Mesothelial cell of epicardium (in vitro differentiated cells): ENCODE data around the gene MTO1. TPM values are rescaled to one million over a fixed set of nuclear protein-coding genes. Genes with fewer than 3 reads are reported as not detected.
"Not testable (repeated sequence)": the region's sequence is repeated elsewhere in the genome, so short reads cannot be mapped to it uniquely, and the experiment has no call there.

Source experiments
- DNase-seq, 2 experiments: peaks; one replicate each; pipeline ENCODE4 v3.0.0; 2021; ENCODE audit warnings: low spot score in 2 of 2; ENCODE audit not compliant: unreplicated experiment in 2 of 2
- H3K27ac Mint-ChIP-seq: 2 replicates; pipeline ENCODE4 v1.8.0; 2021; ENCODE audit warnings: mixed read lengths
- H3K27me3 Mint-ChIP-seq: 2 replicates; pipeline ENCODE4 v1.8.0; 2021; ENCODE audit warnings: low read depth, mixed read lengths
- H3K36me3 Mint-ChIP-seq: 2 replicates; pipeline ENCODE4 v1.8.0; 2021; ENCODE audit warnings: mixed read lengths
- H3K4me1 Mint-ChIP-seq: 2 replicates; pipeline ENCODE4 v1.8.0; 2021; ENCODE audit warnings: mixed read lengths
- H3K4me3 Mint-ChIP-seq: 2 replicates; pipeline ENCODE4 v1.8.0; 2021; ENCODE audit warnings: mild to moderate bottlenecking, moderate library complexity, mixed read lengths
- H3K9me3 Mint-ChIP-seq: 2 replicates; pipeline ENCODE4 v1.8.0; 2021; ENCODE audit warnings: mixed read lengths
- CTCF ChIP-seq: fragments of 200-600 bp; sonication (generic); IDR thresholded peaks from one replicate; pipeline ENCODE4 v1.5.0; 2021; ENCODE audit warnings: antibody characterized with exemption; ENCODE audit not compliant: unreplicated experiment
- total RNA-seq: library from RNA; stranded (reverse); gene quantifications from 3 replicates; pipeline ENCODE4 v1.2.1, GENCODE V29; 2021

MTO1 gene
- total RNA-seq, 1 donor from 2014 or later: 21.6 TPM

DNA sequence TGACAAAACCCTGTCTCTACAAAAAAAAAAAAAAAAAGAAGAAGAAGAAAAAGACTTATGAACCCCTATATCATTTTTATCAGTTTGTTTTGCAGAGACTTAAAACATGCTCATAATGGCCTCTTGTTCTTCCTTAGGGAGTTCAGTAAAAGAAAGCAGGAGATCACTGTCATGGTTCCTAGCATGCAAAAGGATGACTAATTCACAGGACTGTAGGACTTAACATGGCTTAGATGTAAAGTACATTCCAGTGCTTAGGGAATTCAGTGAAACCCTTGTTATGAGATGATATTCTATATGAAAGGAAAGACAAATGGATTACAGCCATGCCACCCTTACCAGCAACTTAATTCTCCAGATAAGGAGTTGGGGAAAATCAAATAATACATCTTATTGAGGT lies 29.8 kb downstream of the MTO1 start:
- Mint-ChIP-seq H3K27me3 (no peaks in the 10 kb centered on the region), H3K36me3 (peaks cover 43% of the 10 kb centered on the region), H3K4me3 (no peak overlapping the region), H3K4me1 (no peaks in the 10 kb centered on the region), H3K9me3 (peaks cover 4% of the 10 kb centered on the region), H3K27ac (no peak overlapping the region)
- no peak for TF ChIP-seq CTCF
- DNase-seq: no peak

GRCh38 chr6:73497915-73498314 lies 36.4 kb downstream of the MTO1 start:
- H3K9me3 Mint-ChIP-seq: no peaks in the 10 kb centered on the region
- H3K4me1 Mint-ChIP-seq: no peaks in the 10 kb centered on the region
- H3K27ac Mint-ChIP-seq: no peak overlapping the region
- H3K4me3 Mint-ChIP-seq: no peak overlapping the region
- peaks cover 19% of the 10 kb centered on the region for H3K36me3 Mint-ChIP-seq
- no peak for DNase-seq
- TF ChIP-seq CTCF: no peak
- no peaks in the 10 kb centered on the region for H3K27me3 Mint-ChIP-seq

GRCh38 chr6:73503027-73503772 lies 41.7 kb downstream of the MTO1 start:
- peaks cover 15% of the 10 kb centered on the region for H3K36me3 Mint-ChIP-seq
- no peaks in the 10 kb centered on the region for H3K4me1 Mint-ChIP-seq
- no peaks in the 10 kb centered on the region for H3K27me3 Mint-ChIP-seq
- no peak for TF ChIP-seq CTCF
- no peaks in the 10 kb centered on the region for H3K9me3 Mint-ChIP-seq
- no peak overlapping the region for H3K4me3 Mint-ChIP-seq
- no peak overlapping the region for H3K27ac Mint-ChIP-seq
- DNase-seq: no peak

GRCh38 chr6:73504160-73504559 lies 42.6 kb downstream of the MTO1 start:
- DNase-seq: no peak
- Mint-ChIP-seq H3K27me3 (no peaks in the 10 kb centered on the region), H3K27ac (no peak overlapping the region)

GRCh38 chr6:73505142-73505541 lies 43.6 kb downstream of the MTO1 start:
- no peaks in the 10 kb centered on the region for H3K9me3 Mint-ChIP-seq
- H3K27ac Mint-ChIP-seq: no peak overlapping the region
- peaks cover 10% of the 10 kb centered on the region for H3K36me3 Mint-ChIP-seq
- no peak for TF ChIP-seq CTCF
- no peaks in the 10 kb centered on the region for H3K27me3 Mint-ChIP-seq
- no peaks in the 10 kb centered on the region for H3K4me1 Mint-ChIP-seq
- no peak for DNase-seq
- no peak overlapping the region for H3K4me3 Mint-ChIP-seq

More at GRCh38 chr6:73504160-73504559, 42.6 kb downstream of the MTO1 start:
- H3K4me1 Mint-ChIP-seq: no peaks in the 10 kb centered on the region
- no peak for TF ChIP-seq CTCF
- no peak overlapping the region for H3K4me3 Mint-ChIP-seq
- H3K9me3 Mint-ChIP-seq: no peaks in the 10 kb centered on the region
- peaks cover 12% of the 10 kb centered on the region for H3K36me3 Mint-ChIP-seq

DNA sequence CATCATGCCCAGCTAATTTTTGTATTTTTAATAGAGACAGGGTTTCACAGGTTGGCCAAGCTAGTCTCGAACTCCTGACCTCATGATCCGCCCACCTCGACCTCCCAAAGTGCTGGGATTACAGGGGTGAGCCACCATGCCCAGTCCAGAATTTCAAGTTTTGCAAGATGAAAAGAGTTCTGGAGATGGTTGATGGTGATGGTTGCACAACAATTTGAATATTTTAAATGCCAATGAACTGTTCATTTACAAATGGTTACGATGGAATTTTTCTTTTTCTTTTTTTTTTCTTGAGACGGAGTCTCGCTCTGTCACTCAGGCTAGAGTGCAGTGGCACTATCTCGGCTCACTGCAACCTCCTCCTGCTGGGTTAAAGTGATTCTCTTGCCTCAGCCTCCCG lies 44.2 kb downstream of the MTO1 start:
- H3K4me3 Mint-ChIP-seq, H3K27ac Mint-ChIP-seq, DNase-seq: not testable (repeated sequence)

More for the DNA sequence above, 44.2 kb downstream of the MTO1 start:
- H3K9me3 Mint-ChIP-seq, H3K36me3 Mint-ChIP-seq, H3K4me1 Mint-ChIP-seq, H3K27me3 Mint-ChIP-seq: not testable (repeated sequence)
